HCT116 (cell line): Measurements from ENCODE around the gene ADGRV1.

Experiments used
- CBX3 ChIP-seq: IDR thresholded peaks from 2 replicates; pipeline ENCODE4 v1.6.1; 2012; ENCODE audit warnings: low read depth
- CEBPB ChIP-seq: IDR thresholded peaks from 2 replicates; pipeline ENCODE4 v1.6.1; 2012; ENCODE audit warnings: low read depth
- EZH2 ChIP-seq: fragments of 200-600 bp; sonication (generic); IDR thresholded peaks from 2 replicates; pipeline ENCODE4 v1.6.1; 2017; ENCODE audit warnings: antibody characterized with exemption, mixed run types
- JUND ChIP-seq: IDR thresholded peaks from 2 replicates; pipeline ENCODE4 v1.6.1; 2012
- POLR2A ChIP-seq: IDR thresholded peaks from 2 replicates; pipeline ENCODE4 v1.7.0; 2011; ENCODE audit warnings: borderline replicate concordance; ENCODE audit not compliant: insufficient read depth, insufficient read length; ENCODE audit errors: extremely low read depth
- POLR2AphosphoS5 ChIP-seq: IDR thresholded peaks from 2 replicates; pipeline ENCODE4 v1.6.1; 2011; ENCODE audit warnings: mild to moderate bottlenecking, low read depth, low read length, moderate library complexity
- RAD21 ChIP-seq: IDR thresholded peaks from 2 replicates; pipeline ENCODE4 v1.6.1; 2012; ENCODE audit warnings: low read depth, mild to moderate bottlenecking
- SIN3A ChIP-seq: IDR thresholded peaks from 2 replicates; pipeline ENCODE4 v1.6.1; 2012; ENCODE audit warnings: low read depth
- SP1 ChIP-seq: IDR thresholded peaks from 2 replicates; pipeline ENCODE4 v1.6.1; 2012; ENCODE audit warnings: low read depth
- ZNF274 ChIP-seq: fragments of 200-500 bp; sonication (Bioruptor generic); IDR thresholded peaks from 2 replicates; pipeline ENCODE4 v1.6.1; 2014; ENCODE audit warnings: mild to moderate bottlenecking, low read depth, low read length, inconsistent platforms
- TF ChIP-seq, protein P1 (sequence below), 3 experiments: fragments of 200-600 bp in 1 of 3; sonication (generic) in 1 of 3; IDR thresholded peaks in 2 of 3; conservative IDR thresholded peaks in 1 of 3; 2 replicates each; pipeline ENCODE4 v1.5.1; 2012 to 2017; ENCODE audit warnings: low read depth in 2 of 3, low read length in 2 of 3, antibody characterized with exemption in 1 of 3, borderline replicate concordance in 1 of 3, control low read depth in 1 of 3, mild to moderate bottlenecking in 1 of 3, mixed read lengths in 1 of 3, mixed run types in 1 of 3, moderate library complexity in 1 of 3; ENCODE audit not compliant: insufficient read depth in 1 of 3
- TF ChIP-seq, protein P2 (sequence below): IDR thresholded peaks from 2 replicates; pipeline ENCODE4 v1.6.1; 2012

DNA sequence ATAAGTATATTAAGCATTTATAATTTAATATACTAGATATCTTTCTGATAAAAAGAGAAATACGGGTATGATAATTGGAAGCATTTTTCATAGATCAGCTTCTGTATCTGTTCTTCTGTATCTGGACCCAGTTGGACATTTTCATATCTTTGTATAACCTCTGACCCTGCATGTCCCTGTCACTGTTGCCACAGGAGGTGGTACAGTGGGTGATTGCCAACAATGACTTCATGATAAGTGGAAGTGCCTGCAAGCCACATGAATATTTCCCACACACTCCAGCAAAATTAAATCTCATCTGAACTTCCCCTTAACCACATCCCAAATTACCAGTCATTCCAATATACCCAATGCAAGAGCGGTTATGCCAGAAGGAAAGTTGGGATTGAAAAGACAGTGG lies 448.1 kb downstream of the ADGRV1 start:
- no peak for TF ChIP-seq SP1
- no peak for TF ChIP-seq EZH2
- TF ChIP-seq, protein P1, sequence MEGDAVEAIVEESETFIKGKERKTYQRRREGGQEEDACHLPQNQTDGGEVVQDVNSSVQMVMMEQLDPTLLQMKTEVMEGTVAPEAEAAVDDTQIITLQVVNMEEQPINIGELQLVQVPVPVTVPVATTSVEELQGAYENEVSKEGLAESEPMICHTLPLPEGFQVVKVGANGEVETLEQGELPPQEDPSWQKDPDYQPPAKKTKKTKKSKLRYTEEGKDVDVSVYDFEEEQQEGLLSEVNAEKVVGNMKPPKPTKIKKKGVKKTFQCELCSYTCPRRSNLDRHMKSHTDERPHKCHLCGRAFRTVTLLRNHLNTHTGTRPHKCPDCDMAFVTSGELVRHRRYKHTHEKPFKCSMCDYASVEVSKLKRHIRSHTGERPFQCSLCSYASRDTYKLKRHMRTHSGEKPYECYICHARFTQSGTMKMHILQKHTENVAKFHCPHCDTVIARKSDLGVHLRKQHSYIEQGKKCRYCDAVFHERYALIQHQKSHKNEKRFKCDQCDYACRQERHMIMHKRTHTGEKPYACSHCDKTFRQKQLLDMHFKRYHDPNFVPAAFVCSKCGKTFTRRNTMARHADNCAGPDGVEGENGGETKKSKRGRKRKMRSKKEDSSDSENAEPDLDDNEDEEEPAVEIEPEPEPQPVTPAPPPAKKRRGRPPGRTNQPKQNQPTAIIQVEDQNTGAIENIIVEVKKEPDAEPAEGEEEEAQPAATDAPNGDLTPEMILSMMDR (IDR thresholded peaks at IDR 0.05 in 2 of 3, conservative IDR thresholded peaks at IDR 0.05 in 1 of 3; ENCODE audit: borderline replicate concordance in 1 of 3, insufficient read depth in 1 of 3, low read depth in 2 of 3, low read length in 2 of 3) = no peak
- TF ChIP-seq SIN3A = no peak
- TF ChIP-seq POLR2A = no peak
- TF ChIP-seq CBX3 = no peak
- TF ChIP-seq ZNF274 = no peak
- TF ChIP-seq RAD21 = no peak
- no peak for TF ChIP-seq POLR2AphosphoS5
- no peak for TF ChIP-seq JUND
- TF ChIP-seq CEBPB = no peak
- TF ChIP-seq, protein P2, sequence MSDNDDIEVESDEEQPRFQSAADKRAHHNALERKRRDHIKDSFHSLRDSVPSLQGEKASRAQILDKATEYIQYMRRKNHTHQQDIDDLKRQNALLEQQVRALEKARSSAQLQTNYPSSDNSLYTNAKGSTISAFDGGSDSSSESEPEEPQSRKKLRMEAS = no peak
